Mesendoderm (in vitro differentiated cells): ENCODE data around the gene NME7.

Experiments used
- DNase-seq: peaks from one replicate; pipeline ENCODE4 v3.0.0; 2013
- H2AK5ac ChIP-seq: 2 replicates; pipeline ENCODE4 v1.6.1; 2013; ENCODE audit warnings: low read length, inconsistent platforms
- H2BK120ac ChIP-seq: 2 replicates; pipeline ENCODE4 v1.6.1; 2013; ENCODE audit warnings: low read depth, mild to moderate bottlenecking, low read length, moderate library complexity, mixed read lengths
- H2BK15ac ChIP-seq: replicated peaks from 2 replicates; pipeline ENCODE4 v1.6.1; 2013; ENCODE audit warnings: low read depth, mild to moderate bottlenecking, moderate library complexity
- H2BK5ac ChIP-seq: 2 replicates; pipeline ENCODE4 v1.6.1; 2013; ENCODE audit warnings: low read length, inconsistent platforms
- H3K18ac ChIP-seq: 2 replicates; pipeline ENCODE4 v1.6.1; 2013; ENCODE audit warnings: mild to moderate bottlenecking, low read length, mixed read lengths
- H3K23ac ChIP-seq: one replicate; pipeline ENCODE4 v1.6.1; 2013; ENCODE audit warnings: low read length
- H3K27ac ChIP-seq: 2 replicates; pipeline ENCODE4 v1.5.1; 2013; ENCODE audit warnings: low read depth, mild to moderate bottlenecking, inconsistent platforms, low read length, moderate library complexity
- H3K27me3 ChIP-seq: 2 replicates; pipeline ENCODE4 v1.6.1; 2013; ENCODE audit warnings: low read length, control low read depth, mild to moderate bottlenecking, inconsistent platforms; ENCODE audit not compliant: insufficient read depth, poor library complexity
- H3K36me3 ChIP-seq: 2 replicates; pipeline ENCODE4 v1.6.1; 2013; ENCODE audit warnings: low read length, inconsistent platforms; ENCODE audit not compliant: control insufficient read depth, insufficient read depth
- H3K4ac ChIP-seq: one replicate; pipeline ENCODE4 v1.6.1; 2013; ENCODE audit warnings: low read depth, mild to moderate bottlenecking, low read length, moderate library complexity
- H3K4me1 ChIP-seq: 2 replicates; pipeline ENCODE4 v1.6.1; 2013; ENCODE audit warnings: low read depth, low read length, inconsistent platforms; ENCODE audit not compliant: control insufficient read depth
- H3K4me2 ChIP-seq: 2 replicates; pipeline ENCODE4 v1.6.1; 2013; ENCODE audit warnings: low read length
- H3K4me3 ChIP-seq: 2 replicates; pipeline ENCODE4 v1.5.1; 2013; ENCODE audit warnings: mild to moderate bottlenecking, low read length
- H3K56ac ChIP-seq: one replicate; pipeline ENCODE4 v1.6.1; 2013; ENCODE audit warnings: low read length
- H3K79me1 ChIP-seq: 2 replicates; pipeline ENCODE4 v1.6.1; 2013; ENCODE audit warnings: low read length, inconsistent platforms
- H3K79me2 ChIP-seq: 2 replicates; pipeline ENCODE4 v1.6.1; 2013; ENCODE audit warnings: mild to moderate bottlenecking, low read length; ENCODE audit not compliant: control insufficient read depth, insufficient read depth
- H3K9ac ChIP-seq: 2 replicates; pipeline ENCODE4 v1.6.1; 2013; ENCODE audit warnings: low read length, inconsistent platforms
- H4K5ac ChIP-seq: one replicate; pipeline ENCODE4 v1.6.1; 2013; ENCODE audit warnings: low read length
- H4K8ac ChIP-seq: one replicate; pipeline ENCODE4 v1.6.1; 2013; ENCODE audit warnings: low read depth, mild to moderate bottlenecking, control low read depth, low read length, moderate library complexity
- WGBS: extraction: QIAGEN DNeasy Blood & Tissue Kit; methylation state at CpG from one replicate; pipeline ENCODE4 v1.1.7; 2013; ENCODE audit warnings: low lambda C conversion rate, missing lambda C conversion rate; ENCODE audit not compliant: insufficient coverage; ENCODE audit errors: extremely low coverage; 5-methylcytosine and 5-hydroxymethylcytosine counted together

Gene NME7

GRCh38 chr1:169099561-169099960 lies 268.0 kb downstream of the NME7 start:
- no peak for DNase-seq
- Histone ChIP-seq H3K23ac (no peak overlapping the region), H3K27ac (no peak overlapping the region), H3K79me1 (no peaks in the 10 kb centered on the region), H2AK5ac (no peak overlapping the region), H3K27me3 (no peaks in the 10 kb centered on the region), H3K9ac (no peak overlapping the region), H3K36me3 (no peaks in the 10 kb centered on the region), H3K79me2 (no peaks in the 10 kb centered on the region), H3K4me1 (peaks cover 1% of the 10 kb centered on the region), H2BK5ac (no peak overlapping the region), H3K4ac (no peak overlapping the region), H3K56ac (no peak overlapping the region), H4K8ac (no peak overlapping the region), H3K18ac (no peak overlapping the region), H3K4me2 (no peak overlapping the region), H4K5ac (no peak overlapping the region), H3K4me3 (no peak overlapping the region), H2BK15ac (no peak overlapping the region), H2BK120ac (no peak overlapping the region)
- no CpG with 5 or more reads among the region's 2 CpGs for WGBS

GRCh38 chr1:169098380-169098779 lies 269.2 kb downstream of the NME7 start:
- Histone ChIP-seq H2AK5ac (no peak overlapping the region), H3K56ac (no peak overlapping the region), H3K4ac (no peak overlapping the region), H3K4me3 (no peak overlapping the region), H4K8ac (no peak overlapping the region), H3K36me3 (no peaks in the 10 kb centered on the region), H2BK120ac (no peak overlapping the region), H3K79me2 (no peaks in the 10 kb centered on the region), H3K23ac (no peak overlapping the region), H3K27ac (no peak overlapping the region), H3K4me1 (peaks cover 1% of the 10 kb centered on the region), H3K79me1 (no peaks in the 10 kb centered on the region), H3K18ac (no peak overlapping the region), H3K27me3 (no peaks in the 10 kb centered on the region), H2BK15ac (no peak overlapping the region), H2BK5ac (no peak overlapping the region), H3K9ac (no peak overlapping the region), H4K5ac (no peak overlapping the region), H3K4me2 (no peak overlapping the region)
- no CpG with 5 or more reads among the region's 1 CpG for WGBS
- no peak for DNase-seq

- H3K36me3 ChIP-seq: no peaks in the 10 kb centered on the region
- no peak overlapping the region for H3K56ac ChIP-seq
- no peak overlapping the region for H3K18ac ChIP-seq
- WGBS: no CpG with 5 or more reads among the region's 4 CpGs
- H3K4ac ChIP-seq: no peak overlapping the region
- no peaks in the 10 kb centered on the region for H3K79me2 ChIP-seq
- H4K5ac ChIP-seq: no peak overlapping the region
- no peaks in the 10 kb centered on the region for H3K27me3 ChIP-seq
- H2BK5ac ChIP-seq: no peak overlapping the region
- DNase-seq: no peak
- H3K79me1 ChIP-seq: no peaks in the 10 kb centered on the region
- no peak overlapping the region for H3K23ac ChIP-seq
- no peak overlapping the region for H4K8ac ChIP-seq
- H3K27ac ChIP-seq: no peak overlapping the region
- H2BK15ac ChIP-seq: no peak overlapping the region
- H3K4me1 ChIP-seq: no peaks in the 10 kb centered on the region
- H3K4me3 ChIP-seq: no peak overlapping the region
- no peak overlapping the region for H2AK5ac ChIP-seq
- H3K4me2 ChIP-seq: no peak overlapping the region
- no peak overlapping the region for H3K9ac ChIP-seq
- no peak overlapping the region for H2BK120ac ChIP-seq
These were observed 272.6 kb downstream of the NME7 start for GRCh38 chr1:169094897-169095569.

- no CpG with 5 or more reads among the region's 2 CpGs for WGBS
- Histone ChIP-seq H3K4me1 (no peaks in the 10 kb centered on the region), H4K5ac (no peak overlapping the region), H3K9ac (no peak overlapping the region), H3K18ac (no peak overlapping the region), H3K79me2 (no peaks in the 10 kb centered on the region), H3K56ac (no peak overlapping the region), H3K23ac (no peak overlapping the region), H3K27me3 (no peaks in the 10 kb centered on the region), H2BK5ac (no peak overlapping the region), H2AK5ac (no peak overlapping the region), H2BK15ac (no peak overlapping the region), H4K8ac (no peak overlapping the region), H3K4ac (no peak overlapping the region), H3K79me1 (no peaks in the 10 kb centered on the region), H3K4me2 (no peak overlapping the region), H3K27ac (no peak overlapping the region), H2BK120ac (no peak overlapping the region), H3K4me3 (no peak overlapping the region), H3K36me3 (no peaks in the 10 kb centered on the region)
- no peak for DNase-seq
These were observed 275.2 kb downstream of the NME7 start for GRCh38 chr1:169092399-169092798.

- H2AK5ac ChIP-seq: no peak overlapping the region
- no CpG with 5 or more reads among the region's 4 CpGs for WGBS
These were observed 276.1 kb downstream of the NME7 start for GRCh38 chr1:169091480-169091941.

GRCh38 chr1:169090900-169091311 lies 276.7 kb downstream of the NME7 start:
- Histone ChIP-seq H3K18ac (no peak overlapping the region), H3K4me2 (no peak overlapping the region), H3K27ac (no peak overlapping the region), H3K23ac (no peak overlapping the region), H3K27me3 (no peaks in the 10 kb centered on the region), H4K5ac (no peak overlapping the region), H3K36me3 (no peaks in the 10 kb centered on the region), H2BK120ac (no peak overlapping the region), H2AK5ac (no peak overlapping the region), H4K8ac (no peak overlapping the region), H3K9ac (no peak overlapping the region), H3K56ac (no peak overlapping the region), H3K4ac (no peak overlapping the region), H3K79me1 (no peaks in the 10 kb centered on the region), H2BK15ac (no peak overlapping the region), H3K79me2 (no peaks in the 10 kb centered on the region), H2BK5ac (no peak overlapping the region), H3K4me1 (no peaks in the 10 kb centered on the region), H3K4me3 (no peak overlapping the region)
- no CpG with 5 or more reads among the region's 4 CpGs for WGBS
- no peak for DNase-seq

More at GRCh38 chr1:169091480-169091941, 276.1 kb downstream of the NME7 start:
- Histone ChIP-seq H3K4ac (no peak overlapping the region), H3K23ac (no peak overlapping the region), H3K36me3 (no peaks in the 10 kb centered on the region), H2BK15ac (no peak overlapping the region), H3K56ac (no peak overlapping the region), H3K4me2 (no peak overlapping the region), H3K18ac (no peak overlapping the region), H3K9ac (no peak overlapping the region), H3K79me1 (no peaks in the 10 kb centered on the region), H3K27ac (no peak overlapping the region), H3K27me3 (no peaks in the 10 kb centered on the region), H3K79me2 (no peaks in the 10 kb centered on the region), H3K4me1 (no peaks in the 10 kb centered on the region), H2BK120ac (no peak overlapping the region), H4K8ac (no peak overlapping the region), H2BK5ac (no peak overlapping the region), H3K4me3 (no peak overlapping the region), H4K5ac (no peak overlapping the region)
- DNase-seq: no peak
